Nephron (organoid): Measurements from ENCODE around the gene ZFP91.

Experiments used
- H3K27ac Mint-ChIP-seq, 3 experiments: 2 replicates each; pipeline ENCODE4 v1.8.0; 2020; ENCODE audit warnings: mixed read lengths in 3 of 3, mild to moderate bottlenecking in 2 of 3, moderate library complexity in 1 of 3
- H3K27me3 Mint-ChIP-seq: 2 replicates; pipeline ENCODE4 v1.8.0; 2021; ENCODE audit warnings: low read depth, mild to moderate bottlenecking, moderate library complexity, mixed read lengths
- H3K36me3 Mint-ChIP-seq: 2 replicates; pipeline ENCODE4 v1.8.0; 2020; ENCODE audit warnings: low read depth, mixed read lengths
- H3K4me1 Mint-ChIP-seq: 2 replicates; pipeline ENCODE4 v1.8.0; 2020; ENCODE audit warnings: mixed read lengths
- H3K4me3 Mint-ChIP-seq, 3 experiments: 2 replicates each; pipeline ENCODE4 v1.8.0; 2020; ENCODE audit warnings: mild to moderate bottlenecking in 3 of 3, mixed read lengths in 3 of 3, moderate library complexity in 2 of 3
- H3K9me3 Mint-ChIP-seq: 2 replicates; pipeline ENCODE4 v1.8.0; 2020; ENCODE audit warnings: mixed read lengths
- TF ChIP-seq, protein P1 (sequence below), 3 experiments: fragments of 200-600 bp; sonication (generic); IDR thresholded peaks; one replicate each; pipeline ENCODE4 v1.5.0; 2021; ENCODE audit warnings: antibody characterized with exemption in 3 of 3; ENCODE audit not compliant: unreplicated experiment in 3 of 3

Gene ZFP91

GRCh38 chr11:58626934-58627483 lies 48.1 kb downstream of the ZFP91 start:
- H3K9me3 Mint-ChIP-seq, result no peaks in the 10 kb centered on the region
- H3K4me3 Mint-ChIP-seq, result no peak overlapping the region
- peaks cover 40% of the 10 kb centered on the region for H3K36me3 Mint-ChIP-seq
- TF ChIP-seq, protein P1, sequence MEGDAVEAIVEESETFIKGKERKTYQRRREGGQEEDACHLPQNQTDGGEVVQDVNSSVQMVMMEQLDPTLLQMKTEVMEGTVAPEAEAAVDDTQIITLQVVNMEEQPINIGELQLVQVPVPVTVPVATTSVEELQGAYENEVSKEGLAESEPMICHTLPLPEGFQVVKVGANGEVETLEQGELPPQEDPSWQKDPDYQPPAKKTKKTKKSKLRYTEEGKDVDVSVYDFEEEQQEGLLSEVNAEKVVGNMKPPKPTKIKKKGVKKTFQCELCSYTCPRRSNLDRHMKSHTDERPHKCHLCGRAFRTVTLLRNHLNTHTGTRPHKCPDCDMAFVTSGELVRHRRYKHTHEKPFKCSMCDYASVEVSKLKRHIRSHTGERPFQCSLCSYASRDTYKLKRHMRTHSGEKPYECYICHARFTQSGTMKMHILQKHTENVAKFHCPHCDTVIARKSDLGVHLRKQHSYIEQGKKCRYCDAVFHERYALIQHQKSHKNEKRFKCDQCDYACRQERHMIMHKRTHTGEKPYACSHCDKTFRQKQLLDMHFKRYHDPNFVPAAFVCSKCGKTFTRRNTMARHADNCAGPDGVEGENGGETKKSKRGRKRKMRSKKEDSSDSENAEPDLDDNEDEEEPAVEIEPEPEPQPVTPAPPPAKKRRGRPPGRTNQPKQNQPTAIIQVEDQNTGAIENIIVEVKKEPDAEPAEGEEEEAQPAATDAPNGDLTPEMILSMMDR (IDR thresholded peaks at IDR 0.05; ENCODE audit: unreplicated experiment in 3 of 3), result no peak
- peak overlapping the region in 1 of 3 experiments; percentile 14 for H3K27ac Mint-ChIP-seq
- H3K4me1 Mint-ChIP-seq, result peaks cover 4% of the 10 kb centered on the region
- no peaks in the 10 kb centered on the region for H3K27me3 Mint-ChIP-seq

DNA sequence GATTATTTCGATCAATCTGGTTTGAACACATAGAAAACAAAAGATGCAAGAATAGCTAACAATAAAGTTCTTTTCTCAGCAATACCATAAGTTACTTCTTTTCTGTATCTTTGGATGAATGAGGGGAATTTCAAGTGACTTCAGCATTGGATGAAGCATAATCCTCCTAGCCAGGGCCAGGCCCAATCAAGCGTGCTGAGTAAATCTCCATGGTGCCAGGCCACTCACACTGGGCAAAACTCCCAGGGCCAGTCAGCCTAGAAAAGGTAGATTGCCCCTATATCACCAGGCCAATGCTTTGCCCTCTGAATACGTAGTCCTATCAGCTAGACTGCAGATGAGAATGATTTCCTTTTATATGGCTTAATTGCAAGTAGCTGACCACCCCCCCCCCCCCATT lies 49.6 kb downstream of the ZFP91 start:
- Mint-ChIP-seq H3K9me3 (no peaks in the 10 kb centered on the region), H3K4me1 (peaks cover 4% of the 10 kb centered on the region), H3K27me3 (no peaks in the 10 kb centered on the region), H3K27ac (no peak overlapping the region), H3K36me3 (peaks cover 27% of the 10 kb centered on the region), H3K4me3 (no peak overlapping the region)
- TF ChIP-seq, protein P1 (IDR thresholded peaks at IDR 0.05; ENCODE audit: unreplicated experiment in 3 of 3), result no peak

GRCh38 chr11:58629857-58630256 lies 51.0 kb downstream of the ZFP91 start:
- no peak overlapping the region for H3K4me3 Mint-ChIP-seq
- H3K9me3 Mint-ChIP-seq, result no peaks in the 10 kb centered on the region
- peak overlapping the region in 1 of 3 experiments; percentile 8 for H3K27ac Mint-ChIP-seq
- H3K4me1 Mint-ChIP-seq, result peaks cover 4% of the 10 kb centered on the region
- no peaks in the 10 kb centered on the region for H3K27me3 Mint-ChIP-seq
- peaks cover 16% of the 10 kb centered on the region for H3K36me3 Mint-ChIP-seq
- TF ChIP-seq, protein P1 (IDR thresholded peaks at IDR 0.05; ENCODE audit: unreplicated experiment in 3 of 3), result peak in 1 of 3 experiments; percentile 38

GRCh38 chr11:58631378-58631777 lies 52.5 kb downstream of the ZFP91 start:
- TF ChIP-seq, protein P1 (IDR thresholded peaks at IDR 0.05; ENCODE audit: unreplicated experiment in 3 of 3), result no peak
- H3K36me3 Mint-ChIP-seq, result peaks cover 13% of the 10 kb centered on the region
- no peaks in the 10 kb centered on the region for H3K9me3 Mint-ChIP-seq
- no peak overlapping the region for H3K4me3 Mint-ChIP-seq
- no peak overlapping the region for H3K27ac Mint-ChIP-seq
- no peaks in the 10 kb centered on the region for H3K27me3 Mint-ChIP-seq
- no peaks in the 10 kb centered on the region for H3K4me1 Mint-ChIP-seq

GRCh38 chr11:58632510-58632909 lies 53.6 kb downstream of the ZFP91 start:
- Mint-ChIP-seq H3K27ac (no peak overlapping the region), H3K4me1 (no peaks in the 10 kb centered on the region), H3K4me3 (no peak overlapping the region), H3K36me3 (peaks cover 7% of the 10 kb centered on the region), H3K9me3 (no peaks in the 10 kb centered on the region), H3K27me3 (no peaks in the 10 kb centered on the region)
- TF ChIP-seq, protein P1 (IDR thresholded peaks at IDR 0.05; ENCODE audit: unreplicated experiment in 3 of 3), result no peak

GRCh38 chr11:58636587-58636986 lies 57.7 kb downstream of the ZFP91 start:
- Mint-ChIP-seq H3K27ac (no peak overlapping the region), H3K4me1 (peaks cover 6% of the 10 kb centered on the region), H3K27me3 (no peaks in the 10 kb centered on the region), H3K4me3 (no peak overlapping the region), H3K36me3 (no peaks in the 10 kb centered on the region), H3K9me3 (no peaks in the 10 kb centered on the region)
- TF ChIP-seq, protein P1 (IDR thresholded peaks at IDR 0.05; ENCODE audit: unreplicated experiment in 3 of 3), result no peak
